Activated CD4-positive, alpha-beta T cell treated with anti-CD3 and anti-CD28 coated beads for 36 hours (primary cell): ENCODE results near the gene CDR2. TPM values are rescaled to one million over a fixed set of nuclear protein-coding genes. Genes with fewer than 3 reads are reported as not detected.

Source experiments
- ATAC-seq: fragments of 200-7000 bp; cut with Tn5 transposase; one replicate; pipeline ENCODE4 v1.10.0; 2021; ENCODE audit warnings: mild to moderate bottlenecking, moderate library complexity
- CTCF ChIA-PET: fragments of 350-600 bp; sonication (Branson Sonifier 250); formaldehyde crosslinking; loops from one replicate; lab custom pipeline; 2021; ENCODE audit warnings: antibody characterized with exemption; lab: Charles Lee
- POLR2A ChIA-PET: fragments of 350-600 bp; sonication (Branson Sonifier 250); formaldehyde crosslinking; loops from one replicate; lab custom pipeline; 2021; ENCODE audit warnings: antibody characterized with exemption, inconsistent platforms; lab: Charles Lee
- DNase-seq: peaks from one replicate; pipeline ENCODE4 v3.0.0-alpha.2; 2020
- H3K27ac Mint-ChIP-seq: one replicate; pipeline ENCODE4 v1.8.0; 2021; ENCODE audit warnings: mixed read lengths
- H3K27me3 Mint-ChIP-seq: one replicate; pipeline ENCODE4 v1.8.0; 2021; ENCODE audit warnings: mixed read lengths
- H3K36me3 Mint-ChIP-seq: one replicate; pipeline ENCODE4 v1.8.0; 2021; ENCODE audit warnings: low read depth, mixed read lengths
- H3K4me1 Mint-ChIP-seq: one replicate; pipeline ENCODE4 v1.8.0; 2021; ENCODE audit warnings: mixed read lengths
- H3K4me3 Mint-ChIP-seq: one replicate; pipeline ENCODE4 v1.8.0; 2021; ENCODE audit warnings: mild to moderate bottlenecking, moderate library complexity, mixed read lengths
- H3K9me3 Mint-ChIP-seq: one replicate; pipeline ENCODE4 v1.8.0; 2021; ENCODE audit warnings: low read depth, mixed read lengths
- intact Hi-C, 2 experiments: fragments of 100-400 bp; cut with DNase I in 1 of 2; cut with micrococcal nuclease in 1 of 2; formaldehyde crosslinking; loops; one replicate each; pipeline versions ENCODE4 v1.14.2 to v1.15.1; 2022 to 2024; cut with DNase I, micrococcal nuclease
- total RNA-seq, 2 experiments: library from RNA; stranded (reverse); gene quantifications; one replicate each; pipeline ENCODE4 v1.2.3, GENCODE V29; 2021

The CDR2 gene
- total RNA-seq, 2 experiments from 2014 or later: 29.5 to 33.7 TPM

- ChIA-PET CTCF (no interaction called here), POLR2A (no interaction called here)
- Mint-ChIP-seq H3K9me3 (no peaks in the 10 kb centered on the region), H3K4me3 (no peak overlapping the region), H3K4me1 (peaks cover under 1% of the 10 kb centered on the region), H3K27ac (no peak overlapping the region), H3K36me3 (peaks cover under 1% of the 10 kb centered on the region), H3K27me3 (no peaks in the 10 kb centered on the region)
- intact Hi-C loops: no loop called here
- ATAC-seq (no peak), DNase-seq (no peak)
Measured at GRCh38 chr16:22400900-22401299, 26.5 kb upstream of the CDR2 start.

GRCh38 chr16:22397931-22398330 is 23.5 kb upstream of the CDR2 start:
- CTCF ChIA-PET: interaction anchor here (0.7 kb wide), 1 partner anchor 814 kb away, joined by 5 read pairs; no protein-coding TSS in a partner anchor
- no peak for ATAC-seq

GRCh38 chr16:22397464-22397863 is 23.0 kb upstream of the CDR2 start:
- intact Hi-C loops: no loop called here
- H3K4me3 Mint-ChIP-seq: no peak overlapping the region
- H3K9me3 Mint-ChIP-seq: no peaks in the 10 kb centered on the region
- no peak overlapping the region for H3K27ac Mint-ChIP-seq
- no peak for DNase-seq
- POLR2A ChIA-PET: interaction anchor here (0.7 kb wide), 1 partner anchor 10 kb away, joined by 4 read pairs; no protein-coding TSS in a partner anchor
- H3K4me1 Mint-ChIP-seq: peaks cover 3% of the 10 kb centered on the region
- no peaks in the 10 kb centered on the region for H3K36me3 Mint-ChIP-seq
- CTCF ChIA-PET: interaction anchor here (0.7 kb wide), 1 partner anchor 813 kb away, joined by 5 read pairs; no protein-coding TSS in a partner anchor
- no peak for ATAC-seq
- no peaks in the 10 kb centered on the region for H3K27me3 Mint-ChIP-seq

More at GRCh38 chr16:22397931-22398330, 23.5 kb upstream of the CDR2 start:
- POLR2A ChIA-PET: interaction anchor here (0.7 kb wide), 1 partner anchor 9 kb away, joined by 4 read pairs; no protein-coding TSS in a partner anchor
- no peaks in the 10 kb centered on the region for H3K9me3 Mint-ChIP-seq
- H3K27me3 Mint-ChIP-seq: no peaks in the 10 kb centered on the region
- H3K4me1 Mint-ChIP-seq: peaks cover 3% of the 10 kb centered on the region
- no peak overlapping the region for H3K27ac Mint-ChIP-seq
- intact Hi-C loops: no loop called here
- no peaks in the 10 kb centered on the region for H3K36me3 Mint-ChIP-seq
- no peak overlapping the region for H3K4me3 Mint-ChIP-seq
- no peak for DNase-seq

GRCh38 chr16:22395960-22396359 is 21.5 kb upstream of the CDR2 start:
- DNase-seq (no peak), ATAC-seq (no peak)
- Mint-ChIP-seq H3K4me1 (peaks cover 3% of the 10 kb centered on the region), H3K4me3 (no peak overlapping the region), H3K9me3 (no peaks in the 10 kb centered on the region), H3K36me3 (no peaks in the 10 kb centered on the region), H3K27me3 (no peaks in the 10 kb centered on the region), H3K27ac (no peak overlapping the region)
- intact Hi-C loops: no loop called here
- CTCF ChIA-PET: interaction anchor here (0.6 kb wide), 1 partner anchor 420 kb away, joined by 3 read pairs; no protein-coding TSS in a partner anchor
- POLR2A ChIA-PET: no interaction called here

GRCh38 chr16:22394121-22394520 is 19.7 kb upstream of the CDR2 start:
- H3K27ac Mint-ChIP-seq: no peak overlapping the region
- no peaks in the 10 kb centered on the region for H3K27me3 Mint-ChIP-seq
- no peak for DNase-seq
- ChIA-PET CTCF (interaction anchor here (0.6 kb wide), 1 partner anchor 24 kb away, joined by 3 read pairs; no protein-coding TSS in a partner anchor), POLR2A (no interaction called here)
- no peak overlapping the region for H3K4me3 Mint-ChIP-seq
- H3K36me3 Mint-ChIP-seq: no peaks in the 10 kb centered on the region
- intact Hi-C loops: no loop called here
- no peaks in the 10 kb centered on the region for H3K9me3 Mint-ChIP-seq
- ATAC-seq: no peak
- H3K4me1 Mint-ChIP-seq: peaks cover 3% of the 10 kb centered on the region

GRCh38 chr16:22388101-22388644 is 13.8 kb upstream of the CDR2 start:
- Mint-ChIP-seq H3K9me3 (no peaks in the 10 kb centered on the region), H3K4me3 (no peak overlapping the region), H3K36me3 (no peaks in the 10 kb centered on the region), H3K27ac (no peak overlapping the region), H3K4me1 (peaks cover 1% of the 10 kb centered on the region), H3K27me3 (no peaks in the 10 kb centered on the region)
- ChIA-PET POLR2A (no interaction called here), CTCF (interaction anchor here (1.0 to 1.8 kb wide), 3 partner anchors 11 to 15 kb away, joined by 3 to 4 read pairs (median 4); no protein-coding TSS in a partner anchor)
- ATAC-seq (no peak), DNase-seq (no peak)
- intact Hi-C loops: no loop called here

GRCh38 chr16:22386976-22387375 is 12.6 kb upstream of the CDR2 start:
- Mint-ChIP-seq H3K36me3 (no peaks in the 10 kb centered on the region), H3K4me1 (peaks cover 2% of the 10 kb centered on the region), H3K27ac (no peak overlapping the region), H3K27me3 (no peaks in the 10 kb centered on the region), H3K9me3 (no peaks in the 10 kb centered on the region), H3K4me3 (no peak overlapping the region)
- ATAC-seq: no peak
- intact Hi-C loops: no loop called here
- ChIA-PET POLR2A (no interaction called here), CTCF (interaction anchor here (0.9 to 1.6 kb wide), 3 partner anchors 10 to 66 kb away, joined by 3 read pairs; no protein-coding TSS in a partner anchor)
- no peak for DNase-seq

GRCh38 chr16:22385196-22385595 is 10.8 kb upstream of the CDR2 start:
- ChIA-PET POLR2A (no interaction called here), CTCF (no interaction called here)
- Mint-ChIP-seq H3K27ac (no peak overlapping the region), H3K27me3 (no peaks in the 10 kb centered on the region), H3K36me3 (no peaks in the 10 kb centered on the region), H3K4me1 (peaks cover 18% of the 10 kb centered on the region), H3K9me3 (no peaks in the 10 kb centered on the region), H3K4me3 (no peak overlapping the region)
- DNase-seq (no peak), ATAC-seq (no peak)
- intact Hi-C loops: no loop called here

- ChIA-PET CTCF (no interaction called here), POLR2A (no interaction called here)
- peaks cover 19% of the 10 kb centered on the region for H3K4me1 Mint-ChIP-seq
- DNase-seq (no peak), ATAC-seq (no peak)
- H3K27ac Mint-ChIP-seq: no peak overlapping the region
- intact Hi-C loops: no loop called here
- no peaks in the 10 kb centered on the region for H3K36me3 Mint-ChIP-seq
- H3K27me3 Mint-ChIP-seq: no peaks in the 10 kb centered on the region
- no peak overlapping the region for H3K4me3 Mint-ChIP-seq
- H3K9me3 Mint-ChIP-seq: no peaks in the 10 kb centered on the region
Measured at GRCh38 chr16:22383827-22384226, 9.4 kb upstream of the CDR2 start.

GRCh38 chr16:22381392-22381791 is 7.0 kb upstream of the CDR2 start:
- Mint-ChIP-seq H3K9me3 (no peaks in the 10 kb centered on the region), H3K36me3 (no peaks in the 10 kb centered on the region), H3K4me1 (peaks cover 19% of the 10 kb centered on the region), H3K4me3 (no peak overlapping the region), H3K27ac (peak overlapping the region; percentile 45), H3K27me3 (no peaks in the 10 kb centered on the region)
- DNase-seq: no peak
- ChIA-PET POLR2A (no interaction called here), CTCF (interaction anchor here (1.0 to 1.3 kb wide), 3 partner anchors 9 to 130 kb away, joined by 3 to 5 read pairs (median 4); no protein-coding TSS in a partner anchor)
- intact Hi-C loops: no loop called here
- ATAC-seq: no peak

GRCh38 chr16:22380529-22380928 is 6.1 kb upstream of the CDR2 start:
- intact Hi-C loops: no loop called here
- Mint-ChIP-seq H3K36me3 (no peaks in the 10 kb centered on the region), H3K27me3 (no peaks in the 10 kb centered on the region), H3K9me3 (no peaks in the 10 kb centered on the region), H3K4me1 (peaks cover 19% of the 10 kb centered on the region), H3K27ac (no peak overlapping the region), H3K4me3 (no peak overlapping the region)
- CTCF ChIA-PET: interaction anchor here (1.0 to 1.2 kb wide), 2 partner anchors 8 to 129 kb away, joined by 3 to 5 read pairs; no protein-coding TSS in a partner anchor
- ATAC-seq (no peak), DNase-seq (no peak)
- POLR2A ChIA-PET: no interaction called here

GRCh38 chr16:22379656-22380055 is 5.2 kb upstream of the CDR2 start:
- POLR2A ChIA-PET: no interaction called here
- Mint-ChIP-seq H3K9me3 (no peaks in the 10 kb centered on the region), H3K4me3 (no peak overlapping the region), H3K27ac (no peak overlapping the region), H3K4me1 (peaks cover 24% of the 10 kb centered on the region), H3K27me3 (no peaks in the 10 kb centered on the region), H3K36me3 (no peaks in the 10 kb centered on the region)
- intact Hi-C loops: loop anchor here in 1 of 2 experiments (10.0 kb wide), 3 partner anchors 55 to 1575 kb away; partner anchors contain the start of genes ERI2 and REXO5
- CTCF ChIA-PET: no interaction called here
- ATAC-seq: no peak
- DNase-seq: no peak
